Measurements from ENCODE around the gene MMRN2.

- no peak for TF ChIP-seq CTCF (conservative IDR thresholded peaks at IDR 0.05)
- no peak for TF ChIP-seq ZFX (IDR thresholded peaks at IDR 0.05)
These were observed 12.9 kb downstream of the MMRN2 start for GRCh38 chr10:86944471-86944870.
